Measurements from ENCODE around the gene COX6B1. TPM values are rescaled to one million over a fixed set of nuclear protein-coding genes. Genes with fewer than 3 reads are reported as not detected.

The COX6B1 gene
- total RNA-seq, 1 donor from 2014 or later = 196 TPM

Other genes with a start within 250 kb of the COX6B1 start
- gene FFAR2, start 200.1 kb upstream of the COX6B1 start, total RNA-seq = not detected
- not detected for gene KRTDAP, start 157.9 kb upstream of the COX6B1 start, total RNA-seq
- gene DMKN, start 134.7 kb upstream of the COX6B1 start, total RNA-seq = 2.0 TPM
- not detected for gene SBSN, start 120.0 kb upstream of the COX6B1 start, total RNA-seq
- gene GAPDHS, start 114.9 kb upstream of the COX6B1 start, total RNA-seq = not detected
- gene TMEM147, start 102.7 kb upstream of the COX6B1 start, total RNA-seq = 26.6 TPM
- gene ATP4A, start 84.7 kb upstream of the COX6B1 start, total RNA-seq = not detected
- gene PMIS2, start 62.1 kb upstream of the COX6B1 start, total RNA-seq = not detected
- gene HAUS5, start 35.6 kb upstream of the COX6B1 start, total RNA-seq = 5.7 TPM
- gene RBM42, start 19.3 kb upstream of the COX6B1 start, total RNA-seq = 30.7 TPM
- gene ETV2, start 6.6 kb upstream of the COX6B1 start, total RNA-seq = 0.48 TPM
- gene UPK1A, start 18.2 kb downstream of the COX6B1 start, total RNA-seq = not detected
- gene ZBTB32, start 56.2 kb downstream of the COX6B1 start, total RNA-seq = 0.10 TPM
- 23.0 TPM for gene KMT2B, start 69.7 kb downstream of the COX6B1 start, total RNA-seq
- gene IGFLR1, start 94.1 kb downstream of the COX6B1 start, total RNA-seq = 30.8 TPM
- gene U2AF1L4, start 97.1 kb downstream of the COX6B1 start, total RNA-seq = 15.1 TPM
- gene PSENEN, start 97.3 kb downstream of the COX6B1 start, total RNA-seq = 31.7 TPM
- 4.7 TPM for gene LIN37, start 100.3 kb downstream of the COX6B1 start, total RNA-seq
- gene HSPB6, start 108.7 kb downstream of the COX6B1 start, total RNA-seq = 7.0 TPM
- gene PROSER3, start 109.9 kb downstream of the COX6B1 start, total RNA-seq = 4.5 TPM
- gene ARHGAP33, start 127.2 kb downstream of the COX6B1 start, total RNA-seq = 3.6 TPM
- gene PRODH2, start 164.5 kb downstream of the COX6B1 start, total RNA-seq = 196 TPM
- gene NPHS1, start 204.2 kb downstream of the COX6B1 start, total RNA-seq = not detected
- 0.20 TPM for gene KIRREL2, start 208.6 kb downstream of the COX6B1 start, total RNA-seq
- gene APLP1, start 220.3 kb downstream of the COX6B1 start, total RNA-seq = 0.40 TPM